Hematopoietic multipotent progenitor cell treated with erythropoietin and hydrocortisone succinate and interleukin-3 and kit ligand, for 8 days (in vitro differentiated cells): Measurements from ENCODE around the gene ARHGEF28.

Experiments
- DNase-seq: peaks from one replicate; pipeline ENCODE4 v3.0.0-alpha.2; 2015

The ARHGEF28 gene

GRCh38 chr5:73861313-73861988, 235.5 kb downstream of the ARHGEF28 start:
- DNase-seq, result no peak

GRCh38 chr5:73862796-73863195, 236.8 kb downstream of the ARHGEF28 start:
- no peak for DNase-seq

DNA sequence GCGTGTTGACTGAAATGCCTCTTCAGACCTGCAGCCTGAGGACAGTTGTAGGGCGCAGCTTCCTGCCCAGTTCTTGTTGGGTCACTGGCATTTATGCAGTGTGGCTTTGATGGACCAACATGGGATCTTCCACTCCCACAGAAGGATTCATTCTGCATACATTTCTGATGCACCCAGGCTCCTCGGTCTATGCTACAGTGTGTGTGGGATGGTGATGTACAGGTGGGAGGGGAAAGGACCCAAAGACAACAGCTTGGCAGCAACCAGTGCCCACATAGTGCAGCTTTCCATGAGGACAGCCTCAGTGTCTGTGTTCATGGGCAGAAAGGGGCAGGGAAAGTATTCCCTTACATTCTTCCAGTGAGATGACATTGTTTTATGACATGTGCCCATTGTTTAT, 237.9 kb downstream of the ARHGEF28 start:
- DNase-seq, result no peak

DNA sequence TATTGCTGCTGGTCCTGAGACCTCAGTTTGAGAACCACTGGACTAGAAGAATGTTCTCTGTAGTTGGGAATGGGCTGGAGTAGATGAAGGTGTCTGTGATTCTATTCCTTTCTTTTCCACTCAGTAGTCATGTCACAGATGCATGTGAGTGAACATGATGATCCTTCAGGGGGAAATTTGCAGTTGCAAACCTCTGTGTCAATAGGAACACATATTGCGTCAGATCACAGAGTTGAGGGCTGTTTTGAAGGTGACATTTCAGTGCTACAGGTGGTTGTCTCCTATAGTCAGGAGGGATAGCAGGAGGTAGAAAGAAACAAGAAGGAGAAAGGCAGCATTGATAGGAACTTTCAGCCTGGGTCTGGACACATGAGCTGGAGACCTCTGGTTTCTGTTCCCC, 239.3 kb downstream of the ARHGEF28 start:
- no peak for DNase-seq

DNA sequence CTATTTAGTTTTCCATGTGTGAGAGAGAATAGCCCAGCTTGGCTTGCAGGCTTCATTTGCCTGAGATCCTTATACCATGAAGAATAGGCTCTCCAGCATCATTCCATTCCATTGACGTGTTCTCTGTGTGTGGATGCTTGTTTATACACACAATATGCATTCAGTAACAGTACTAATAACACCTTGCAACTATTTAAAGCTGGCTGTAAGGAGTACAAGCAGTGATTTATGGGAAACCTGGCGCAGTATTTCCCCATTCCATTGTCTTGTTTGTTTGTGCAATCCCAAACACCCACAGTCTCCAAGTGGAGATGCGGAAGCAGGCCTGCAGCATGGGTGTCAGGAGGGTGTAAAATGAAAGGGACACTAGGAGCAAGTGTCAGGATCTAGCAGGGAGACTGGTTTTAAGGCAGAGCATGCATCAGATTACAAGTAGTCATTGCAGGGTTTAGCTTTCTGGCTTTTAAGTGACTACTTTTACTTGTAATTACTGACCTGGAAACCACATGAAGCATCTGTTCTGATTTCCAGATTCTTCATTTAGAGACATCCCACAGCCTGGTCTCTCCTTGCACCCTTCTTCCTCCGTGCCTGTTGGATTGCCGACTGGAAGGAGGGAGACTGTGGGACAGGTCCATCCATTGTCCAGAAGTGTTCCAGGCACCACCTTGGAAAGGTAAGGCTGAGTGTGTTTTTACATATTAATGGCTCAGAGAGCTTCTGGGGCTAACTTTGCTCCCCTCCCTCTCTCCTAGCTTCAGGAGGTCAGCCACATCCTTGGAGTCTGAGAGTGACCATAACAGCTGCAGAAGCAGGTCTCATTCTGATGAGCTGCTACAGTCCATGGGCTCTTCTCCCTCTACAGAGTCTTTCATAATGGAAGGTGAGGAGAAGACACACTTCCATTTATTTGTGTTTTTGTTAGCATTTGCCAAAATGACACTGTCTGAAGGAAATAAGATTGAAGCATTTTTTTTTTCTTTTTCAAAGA, 241.6 kb downstream of the ARHGEF28 start:
- DNase-seq, result no peak

DNA sequence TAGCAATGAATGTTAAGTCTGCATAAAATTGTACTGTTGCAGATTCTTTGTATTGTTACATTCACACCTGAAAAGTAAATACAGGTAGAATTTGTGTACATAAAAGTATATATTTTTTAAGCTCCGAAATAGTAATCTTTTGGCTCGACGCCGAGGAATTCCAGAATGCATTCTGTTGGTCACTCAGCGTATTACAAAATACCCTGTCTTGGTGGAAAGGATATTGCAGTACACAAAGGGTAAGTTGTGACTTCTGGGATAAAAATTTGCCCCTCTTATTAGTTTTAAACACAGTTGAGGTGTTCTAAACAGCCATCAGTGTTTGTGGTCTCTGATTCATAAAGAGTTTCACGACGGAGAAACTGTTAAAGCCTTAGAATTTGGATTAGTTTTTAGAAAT, 257.6 kb downstream of the ARHGEF28 start:
- no peak for DNase-seq

- no peak for DNase-seq
Measured at GRCh38 chr5:73887688-73888087, 261.7 kb downstream of the ARHGEF28 start.

GRCh38 chr5:73890569-73890968, 264.6 kb downstream of the ARHGEF28 start:
- DNase-seq, result no peak

DNA sequence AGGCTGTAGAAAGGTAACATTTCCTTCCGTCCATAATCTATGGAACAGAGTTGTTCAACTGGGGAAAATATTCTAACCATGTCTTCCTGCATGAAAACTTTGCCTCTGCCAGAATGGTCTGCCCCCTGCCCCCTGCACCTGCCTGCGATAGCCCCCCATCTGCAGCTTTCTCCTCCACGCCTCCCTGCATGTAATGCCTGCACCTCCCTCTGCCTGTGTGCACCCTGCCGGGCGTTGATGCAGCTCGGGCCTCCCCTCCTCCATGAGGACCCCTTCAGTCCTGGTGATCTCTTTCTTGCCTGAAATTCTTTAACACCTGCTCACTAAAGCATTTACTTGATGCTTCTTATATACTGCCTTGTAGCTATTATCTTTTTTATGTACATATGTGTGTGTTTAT, 266.2 kb downstream of the ARHGEF28 start:
- no peak for DNase-seq

GRCh38 chr5:73892806-73893205, 266.8 kb downstream of the ARHGEF28 start:
- no peak for DNase-seq

- no peak for DNase-seq
Measured at GRCh38 chr5:73893813-73894212, 267.8 kb downstream of the ARHGEF28 start.

DNA sequence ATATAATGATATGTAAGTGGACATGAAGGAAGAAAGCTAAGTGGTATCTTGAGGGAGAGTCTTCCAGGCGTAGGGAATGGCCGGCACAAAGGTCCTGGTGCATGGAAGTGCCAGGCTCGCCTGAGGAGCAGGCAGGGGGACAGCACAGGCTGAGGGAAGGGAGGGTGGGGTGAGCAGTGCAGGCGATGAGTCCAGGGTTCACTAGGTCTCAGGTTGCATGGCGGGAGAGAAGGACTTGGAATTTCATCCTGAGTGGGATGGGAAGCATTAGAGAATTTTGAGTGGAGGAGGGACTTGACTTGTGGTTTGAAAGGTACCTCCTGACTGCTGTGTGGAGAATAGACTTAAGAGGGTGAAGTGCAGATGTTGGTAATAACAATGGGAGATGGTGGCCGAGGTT, 268.9 kb downstream of the ARHGEF28 start:
- DNase-seq, result no peak

DNA sequence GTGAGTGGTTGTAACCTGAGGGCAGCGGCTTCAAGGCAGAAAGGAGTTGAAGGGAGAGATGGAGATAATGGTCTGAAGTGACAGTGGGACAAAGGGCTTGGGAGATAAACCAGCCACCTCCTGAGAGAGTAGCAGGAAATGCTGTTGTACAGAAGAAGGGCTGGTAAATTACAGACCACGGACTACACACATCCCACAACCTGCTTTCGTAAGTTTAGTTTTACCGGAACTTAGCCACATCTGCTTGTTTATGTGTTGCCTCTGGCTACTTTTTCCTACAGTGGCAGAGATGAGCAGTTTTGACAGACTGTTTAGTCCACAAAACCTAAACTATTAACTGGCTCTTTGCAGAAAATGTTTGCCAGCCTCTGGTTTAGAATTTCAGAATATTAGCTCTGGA, 269.5 kb downstream of the ARHGEF28 start:
- no peak for DNase-seq

- DNase-seq, result no peak
Measured at GRCh38 chr5:73896097-73896496, 270.1 kb downstream of the ARHGEF28 start.

DNA sequence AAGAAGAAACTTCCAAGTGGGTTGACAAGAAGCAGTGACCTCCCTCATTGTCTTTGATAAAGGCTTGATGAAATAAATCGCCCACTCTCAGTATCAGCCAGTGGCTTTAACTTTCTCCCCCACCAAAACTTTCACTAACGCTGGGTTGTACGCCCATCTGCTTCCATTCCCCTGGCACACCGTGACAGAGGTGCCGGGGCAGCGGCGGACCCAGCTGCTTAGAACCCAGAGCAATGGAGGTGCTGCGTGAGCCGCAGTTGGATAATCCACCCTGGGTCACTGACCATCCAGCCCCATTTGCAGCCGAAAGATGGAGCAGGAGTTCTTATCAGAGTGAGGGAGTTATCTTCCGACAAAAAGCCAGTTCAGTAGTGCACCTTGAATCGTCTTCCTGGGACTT, 270.7 kb downstream of the ARHGEF28 start:
- DNase-seq, result no peak

- no peak for DNase-seq
Measured at GRCh38 chr5:73897893-73898292, 271.9 kb downstream of the ARHGEF28 start.

GRCh38 chr5:73899055-73899454, 273.1 kb downstream of the ARHGEF28 start:
- DNase-seq, result no peak

DNA sequence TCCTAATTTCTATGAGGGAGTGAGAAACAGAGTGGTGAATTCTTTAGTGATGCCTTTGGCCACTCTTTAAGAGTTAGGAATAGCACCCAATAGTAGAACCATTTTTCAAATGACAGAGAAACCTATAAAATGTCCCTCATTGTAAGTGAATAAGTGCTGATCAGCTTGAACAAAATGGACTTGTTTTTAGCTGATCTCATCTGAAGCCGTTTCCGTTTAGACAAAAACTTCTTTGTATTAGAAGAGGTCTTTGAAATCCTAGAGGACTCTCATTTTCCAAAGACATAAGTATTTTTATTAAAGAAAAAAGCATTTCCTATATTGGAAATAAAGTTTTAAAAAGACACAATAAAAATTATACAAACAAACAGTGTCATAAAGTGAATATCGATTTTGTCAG, 273.9 kb downstream of the ARHGEF28 start:
- DNase-seq, result no peak

DNA sequence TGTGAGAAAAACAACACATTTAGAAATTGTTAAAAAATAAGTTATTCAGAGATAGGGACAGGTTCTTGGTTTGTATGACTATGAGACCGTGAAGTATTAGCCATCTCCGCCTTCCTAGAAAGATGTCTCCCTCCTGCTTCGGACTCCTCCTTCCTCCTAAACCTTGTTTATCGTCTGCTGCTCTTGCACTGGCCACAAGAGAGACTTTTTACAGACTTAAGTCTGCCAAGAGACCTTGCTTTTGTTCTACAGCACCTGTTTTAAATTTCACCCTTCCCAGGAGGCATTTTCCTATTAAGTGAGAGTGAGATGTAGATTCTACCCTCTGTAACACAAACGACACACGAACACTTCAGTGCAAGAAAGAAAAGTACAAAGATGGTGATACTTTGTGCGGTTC, 274.6 kb downstream of the ARHGEF28 start:
- DNase-seq, result no peak

- DNase-seq, result no peak
Measured at GRCh38 chr5:73901043-73901442, 275.0 kb downstream of the ARHGEF28 start.

DNA sequence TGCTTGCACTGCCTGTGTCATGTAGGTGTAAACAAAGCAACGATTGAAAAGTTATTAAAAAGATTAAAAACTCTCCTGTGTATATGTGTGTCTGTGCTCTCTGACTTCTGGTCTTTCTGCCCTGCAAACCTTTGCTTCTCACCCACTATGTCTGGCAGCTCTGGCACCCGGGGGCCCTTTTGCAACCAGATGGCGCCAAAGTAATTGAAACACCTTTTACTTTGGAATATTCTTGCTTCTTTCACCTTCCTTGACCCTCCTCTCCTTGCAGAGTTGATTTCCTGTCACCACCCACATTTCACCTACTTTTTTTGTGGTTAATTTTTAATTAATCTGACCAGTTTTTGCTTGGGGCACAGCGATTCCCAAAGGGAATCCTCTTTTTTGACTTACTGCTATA, 275.5 kb downstream of the ARHGEF28 start:
- DNase-seq, result no peak

DNA sequence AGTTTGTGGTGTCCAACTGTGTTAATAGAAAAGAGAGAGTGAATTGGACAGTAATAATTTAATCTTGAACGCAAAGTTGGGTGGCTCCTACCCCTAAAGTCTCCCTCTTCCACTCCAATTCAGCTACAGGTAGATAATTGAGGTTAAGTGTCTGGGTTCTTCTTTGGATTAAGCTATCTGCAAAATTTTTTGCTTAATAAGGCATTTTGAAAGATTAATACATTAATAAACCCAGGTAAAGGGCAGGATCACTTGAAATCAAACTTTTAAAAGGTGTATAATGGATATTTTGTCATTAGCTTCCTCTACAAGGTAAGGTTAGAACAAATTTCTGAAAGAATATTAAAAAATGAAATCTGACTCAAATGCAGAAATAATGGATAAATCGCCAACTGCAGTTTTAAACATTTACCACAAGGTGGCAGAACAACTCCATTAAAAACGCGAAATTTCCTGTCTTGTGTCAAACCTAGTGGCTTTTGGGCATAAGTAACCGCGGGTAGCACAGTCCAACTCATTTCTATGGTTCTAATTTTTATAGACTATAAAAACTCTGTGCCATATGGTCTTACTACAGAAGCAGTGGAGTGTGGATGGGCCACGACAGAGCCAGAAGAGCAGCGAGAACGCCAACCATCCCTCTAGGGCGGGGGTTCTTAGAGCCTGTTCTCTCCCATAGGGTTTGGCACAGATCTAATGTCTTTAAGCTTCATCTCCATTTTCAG, 276.5 kb downstream of the ARHGEF28 start:
- peak; percentile 66 for DNase-seq

DNA sequence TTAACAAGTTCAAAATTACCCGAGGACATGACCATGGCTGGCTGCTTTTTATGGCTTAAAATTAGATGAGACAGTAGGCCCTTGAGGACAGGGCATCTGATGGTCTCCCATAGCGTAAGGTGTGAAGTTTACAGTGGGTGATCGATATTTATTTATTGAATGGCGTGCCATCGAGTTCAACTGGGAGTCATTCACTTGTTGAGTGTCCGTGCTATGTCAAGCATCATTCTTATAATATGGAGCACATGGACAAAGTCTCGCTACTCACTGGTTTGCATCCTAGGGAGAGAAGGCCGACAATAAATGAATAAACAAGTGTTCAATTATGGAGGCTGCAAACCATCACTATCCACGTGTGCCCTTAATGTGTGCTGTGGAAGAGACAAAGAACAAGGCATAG, 277.2 kb downstream of the ARHGEF28 start:
- DNase-seq, result no peak

- DNase-seq, result no peak
Measured at GRCh38 chr5:73906277-73906676, 280.3 kb downstream of the ARHGEF28 start.
